ENCODE data around the gene CRIM1.

Gene CRIM1

GRCh38 chr2:36438449-36438977 lies 82.9 kb downstream of the CRIM1 start:
- no peaks in the 10 kb centered on the region for H3K36me3 ChIP-seq
- TF ChIP-seq CTCF (IDR thresholded peaks at IDR 0.05), result no peak
- peaks cover 0 to 14% of the 10 kb centered on the region in 2 experiments for H3K4me1 ChIP-seq (ENCODE audit: control insufficient read depth in 1 of 2, insufficient read depth in 1 of 2, low read depth in 1 of 2, low read length in 1 of 2)
- H3K27me3 ChIP-seq, result no peaks in the 10 kb centered on the region
- H3K4me3 ChIP-seq (ENCODE audit: low read depth in 1 of 2, low read length in 1 of 2), result no peak overlapping the region
- H3K27ac ChIP-seq, result no peak overlapping the region
- H3K9me3 ChIP-seq, result no peaks in the 10 kb centered on the region

GRCh38 chr2:36439084-36439483 lies 83.5 kb downstream of the CRIM1 start:
- H3K36me3 ChIP-seq, result no peaks in the 10 kb centered on the region
- H3K4me3 ChIP-seq (ENCODE audit: low read depth in 1 of 2, low read length in 1 of 2), result no peak overlapping the region
- H3K27ac ChIP-seq, result no peak overlapping the region
- TF ChIP-seq CTCF (IDR thresholded peaks at IDR 0.05), result no peak
- no peaks in the 10 kb centered on the region for H3K27me3 ChIP-seq
- H3K4me1 ChIP-seq (ENCODE audit: control insufficient read depth in 1 of 2, insufficient read depth in 1 of 2, low read depth in 1 of 2, low read length in 1 of 2), result peaks cover 0 to 14% of the 10 kb centered on the region in 2 experiments
- no peaks in the 10 kb centered on the region for H3K9me3 ChIP-seq

- no peaks in the 10 kb centered on the region for H3K9me3 ChIP-seq
- no peaks in the 10 kb centered on the region for H3K36me3 ChIP-seq
- peaks cover 0 to 14% of the 10 kb centered on the region in 2 experiments for H3K4me1 ChIP-seq (ENCODE audit: control insufficient read depth in 1 of 2, insufficient read depth in 1 of 2, low read depth in 1 of 2, low read length in 1 of 2)
- H3K27ac ChIP-seq, result no peak overlapping the region
- TF ChIP-seq CTCF (IDR thresholded peaks at IDR 0.05), result no peak
- no peaks in the 10 kb centered on the region for H3K27me3 ChIP-seq
- H3K4me3 ChIP-seq (ENCODE audit: low read depth in 1 of 2, low read length in 1 of 2), result no peak overlapping the region
Measured at GRCh38 chr2:36441065-36441625, 85.6 kb downstream of the CRIM1 start.

GRCh38 chr2:36441816-36442215 lies 86.2 kb downstream of the CRIM1 start:
- TF ChIP-seq CTCF (IDR thresholded peaks at IDR 0.05), result no peak
- Histone ChIP-seq H3K9me3 (no peaks in the 10 kb centered on the region), H3K27ac (no peak overlapping the region), H3K27me3 (no peaks in the 10 kb centered on the region), H3K4me3 (ENCODE audit: low read depth in 1 of 2, low read length in 1 of 2) (no peak overlapping the region), H3K4me1 (ENCODE audit: control insufficient read depth in 1 of 2, insufficient read depth in 1 of 2, low read depth in 1 of 2, low read length in 1 of 2) (peaks cover 0 to 14% of the 10 kb centered on the region in 2 experiments), H3K36me3 (no peaks in the 10 kb centered on the region)

GRCh38 chr2:36444216-36444936 lies 88.8 kb downstream of the CRIM1 start:
- Histone ChIP-seq H3K27me3 (no peaks in the 10 kb centered on the region), H3K27ac (no peak overlapping the region), H3K4me1 (ENCODE audit: control insufficient read depth in 1 of 2, insufficient read depth in 1 of 2, low read depth in 1 of 2, low read length in 1 of 2) (peaks cover 0 to 14% of the 10 kb centered on the region in 2 experiments), H3K9me3 (no peaks in the 10 kb centered on the region), H3K36me3 (no peaks in the 10 kb centered on the region), H3K4me3 (ENCODE audit: low read depth in 1 of 2, low read length in 1 of 2) (no peak overlapping the region)
- no peak for TF ChIP-seq CTCF (IDR thresholded peaks at IDR 0.05)

Measured in neutrophil (primary cell).